ENCODE results near the gene CPA4. TPM values are rescaled to one million over a fixed set of nuclear protein-coding genes. Genes with fewer than 3 reads are reported as not detected.

CPA4 gene
- total and polyA plus RNA-seq, 2 of the 13 experiments (the other 11 are each of a cell fraction or from before 2014, with no cell fraction given), result 0.20 to 0.22 TPM

DNA sequence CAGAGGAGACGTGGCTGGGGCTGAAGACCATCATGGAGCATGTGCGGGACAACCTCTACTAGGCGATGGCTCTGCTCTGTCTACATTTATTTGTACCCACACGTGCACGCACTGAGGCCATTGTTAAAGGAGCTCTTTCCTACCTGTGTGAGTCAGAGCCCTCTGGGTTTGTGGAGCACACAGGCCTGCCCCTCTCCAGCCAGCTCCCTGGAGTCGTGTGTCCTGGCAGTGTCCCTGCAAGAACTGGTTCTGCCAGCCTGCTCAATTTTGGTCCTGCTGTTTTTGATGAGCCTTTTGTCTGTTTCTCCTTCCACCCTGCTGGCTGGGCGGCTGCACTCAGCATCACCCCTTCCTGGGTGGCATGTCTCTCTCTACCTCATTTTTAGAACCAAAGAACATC, 29.7 kb downstream of the CPA4 start (continued):
- TF ChIP-seq GPN1 (CRISPR knock-in tag; IDR thresholded peaks at IDR 0.05; ENCODE audit: borderline replicate concordance) (no peak), ELF3 (CRISPR knock-in tag; IDR thresholded peaks at IDR 0.05) (no peak), POLR2AphosphoS5 (IDR thresholded peaks at IDR 0.05; ENCODE audit: low read depth, low read length) (no peak), JDP2 (CRISPR knock-in tag; IDR thresholded peaks at IDR 0.05; ENCODE audit: borderline replicate concordance) (no peak)

DNA sequence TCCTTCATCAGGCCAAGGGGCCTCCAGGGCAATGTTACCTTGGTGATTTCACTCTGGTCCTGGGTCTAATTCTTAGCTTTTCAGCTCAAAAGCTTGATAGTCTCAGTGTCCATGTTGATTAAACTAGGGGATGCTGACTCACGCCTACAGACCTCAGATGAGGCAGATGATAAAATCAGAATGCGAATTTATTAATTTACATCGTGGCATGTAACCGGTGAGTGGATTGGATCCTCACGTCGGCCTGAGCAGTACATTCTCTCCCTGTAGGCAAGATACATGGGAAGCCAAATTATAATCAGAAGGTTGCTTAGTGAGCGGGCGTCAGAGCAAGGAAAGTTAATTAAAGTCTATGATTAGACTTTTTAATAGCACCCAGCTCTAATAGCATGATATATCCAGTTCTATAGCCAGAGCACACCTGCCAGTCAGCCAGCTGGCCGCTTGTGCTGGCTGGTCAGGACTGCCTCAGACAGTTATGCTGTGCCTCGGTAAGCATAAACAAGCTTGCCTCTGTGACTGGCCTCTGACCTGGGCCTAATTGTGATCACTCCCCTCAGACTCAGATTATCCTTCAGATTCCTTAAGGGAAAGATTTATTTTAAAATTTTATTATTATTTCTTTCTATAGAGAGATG, 31.5 kb downstream of the CPA4 start:
- Histone ChIP-seq H3K27me3 (ENCODE audit: control insufficient read depth in 1 of 2, insufficient read depth in 2 of 2, low read length in 2 of 2) (0 out of 5 replicates have a peak, but pooled peaks cover 0 to 5% of the 10 kb centered on the region in 2 experiments), H3K9me3 (ENCODE audit: low read length) (no peaks in the 10 kb centered on the region), H4K20me1 (ENCODE audit: insufficient read depth, low read length) (no peaks in the 10 kb centered on the region), H3K36me3 (replicated peaks in 1 of 2; ENCODE audit: control insufficient read depth in 1 of 2, insufficient read depth in 2 of 2, low read length in 2 of 2) (no peaks in the 10 kb centered on the region), H2AFZ (ENCODE audit: low read length) (no peak overlapping the region), H3K9ac (ENCODE audit: insufficient read depth, low read depth, low read length) (no peak overlapping the region), H3K4me3 (replicated peaks in 1 of 3; ENCODE audit: insufficient read depth in 1 of 3, low read depth in 2 of 3, low read length in 3 of 3) (no peak overlapping the region), H3K79me2 (ENCODE audit: insufficient read depth, low read length) (no peaks in the 10 kb centered on the region), H3K27ac (ENCODE audit: extremely low read length, insufficient read depth, low read length) (no peak overlapping the region), H3K4me2 (ENCODE audit: low read depth, low read length) (no peak overlapping the region), H3K4me1 (ENCODE audit: insufficient read depth, low read length) (no peaks in the 10 kb centered on the region)
- BruUV-seq (replicated peaks), result no TSS peak
- intact Hi-C loops (cut with micrococcal nuclease; ENCODE audit: unreplicated experiment), result no loop called here
- FAIRE-seq, result no peak
- ATAC-seq, result no peak
- WGBS (ENCODE audit: low lambda C conversion rate), result 38% methylated on average over 10 of the region's 10 CpGs
- POLR2A ChIA-PET, result no interaction called here
- TF ChIP-seq KDM3A (CRISPR knock-in tag; IDR thresholded peaks at IDR 0.05; ENCODE audit: low read depth), result no peak
- TF ChIP-seq NFKBIZ (CRISPR knock-in tag; IDR thresholded peaks at IDR 0.05), result no peak
- no peak for TF ChIP-seq YEATS4 (CRISPR knock-in tag; IDR thresholded peaks at IDR 0.05; ENCODE audit: borderline replicate concordance)
- TF ChIP-seq, protein P1, sequence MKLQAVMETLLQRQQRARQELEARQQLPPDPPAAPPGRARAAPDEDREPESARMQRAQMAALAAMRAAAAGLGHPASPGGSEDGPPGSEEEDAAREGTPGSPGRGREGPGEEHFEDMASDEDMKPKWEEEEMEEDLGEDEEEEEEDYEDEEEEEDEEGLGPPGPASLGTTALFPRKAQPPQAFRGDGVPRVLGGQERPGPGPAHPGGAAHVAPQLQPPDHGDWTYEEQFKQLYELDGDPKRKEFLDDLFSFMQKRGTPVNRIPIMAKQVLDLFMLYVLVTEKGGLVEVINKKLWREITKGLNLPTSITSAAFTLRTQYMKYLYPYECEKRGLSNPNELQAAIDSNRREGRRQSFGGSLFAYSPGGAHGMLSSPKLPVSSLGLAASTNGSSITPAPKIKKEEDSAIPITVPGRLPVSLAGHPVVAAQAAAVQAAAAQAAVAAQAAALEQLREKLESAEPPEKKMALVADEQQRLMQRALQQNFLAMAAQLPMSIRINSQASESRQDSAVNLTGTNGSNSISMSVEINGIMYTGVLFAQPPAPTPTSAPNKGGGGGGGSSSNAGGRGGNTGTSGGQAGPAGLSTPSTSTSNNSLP (IDR thresholded peaks at IDR 0.05; ENCODE audit: low read depth, low read length), result no peak
- TF ChIP-seq, protein P2, sequence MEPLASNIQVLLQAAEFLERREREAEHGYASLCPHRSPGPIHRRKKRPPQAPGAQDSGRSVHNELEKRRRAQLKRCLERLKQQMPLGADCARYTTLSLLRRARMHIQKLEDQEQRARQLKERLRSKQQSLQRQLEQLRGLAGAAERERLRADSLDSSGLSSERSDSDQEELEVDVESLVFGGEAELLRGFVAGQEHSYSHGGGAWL (CRISPR knock-in tag; IDR thresholded peaks at IDR 0.05), result no peak
- no peak for TF ChIP-seq MBD4 (IDR thresholded peaks at IDR 0.05; ENCODE audit: borderline replicate concordance, low read length)
- TF ChIP-seq GATAD1 (CRISPR knock-in tag; IDR thresholded peaks at IDR 0.05), result no peak
- TF ChIP-seq ZC3H13 (CRISPR knock-in tag; IDR thresholded peaks at IDR 0.05), result no peak
- no peak for TF ChIP-seq ZNF781 (CRISPR knock-in tag; IDR thresholded peaks at IDR 0.05; ENCODE audit: borderline replicate concordance, not compliant biosample characterization)
- TF ChIP-seq, protein P3, sequence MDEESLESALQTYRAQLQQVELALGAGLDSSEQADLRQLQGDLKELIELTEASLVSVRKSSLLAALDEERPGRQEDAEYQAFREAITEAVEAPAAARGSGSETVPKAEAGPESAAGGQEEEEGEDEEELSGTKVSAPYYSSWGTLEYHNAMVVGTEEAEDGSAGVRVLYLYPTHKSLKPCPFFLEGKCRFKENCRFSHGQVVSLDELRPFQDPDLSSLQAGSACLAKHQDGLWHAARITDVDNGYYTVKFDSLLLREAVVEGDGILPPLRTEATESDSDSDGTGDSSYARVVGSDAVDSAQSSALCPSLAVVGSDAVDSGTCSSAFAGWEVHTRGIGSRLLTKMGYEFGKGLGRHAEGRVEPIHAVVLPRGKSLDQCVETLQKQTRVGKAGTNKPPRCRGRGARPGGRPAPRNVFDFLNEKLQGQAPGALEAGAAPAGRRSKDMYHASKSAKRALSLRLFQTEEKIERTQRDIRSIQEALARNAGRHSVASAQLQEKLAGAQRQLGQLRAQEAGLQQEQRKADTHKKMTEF (CRISPR knock-in tag; IDR thresholded peaks at IDR 0.05), result no peak
- TF ChIP-seq NR2F6 (IDR thresholded peaks at IDR 0.05), result no peak
- TF ChIP-seq NR2F6 (CRISPR knock-in tag; IDR thresholded peaks at IDR 0.05), result no peak
- no peak for TF ChIP-seq MYC (CRISPR knock-in tag; IDR thresholded peaks at IDR 0.05; ENCODE audit: borderline replicate concordance)
- no peak for TF ChIP-seq ZNF550 (CRISPR knock-in tag; IDR thresholded peaks at IDR 0.05; ENCODE audit: borderline replicate concordance)
- no peak for DNase-seq (ENCODE audit: low spot score)
- in situ Hi-C loops (cut with HindIII; ENCODE audit: extremely low pct_ligation_motif_present, low pct_unique_long_range_greater_than_20kb), result no loop called here
- CTCF ChIA-PET (ENCODE audit: low intra/inter-chr PET ratio, low total read pairs), result no interaction called here
